ENCODE results near the gene IL17RB.

GRCh38 chr3:53834429-53835095 is 11.8 kb upstream of the IL17RB start:
- TF ChIP-seq CTCF (IDR thresholded peaks at IDR 0.05) (no peak), EP300 (IDR thresholded peaks at IDR 0.05) (no peak)

Measured in tibial nerve (tissue), 4 donors.